Endothelial cell of hepatic sinusoid (primary cell): ENCODE results near the gene CARHSP1.
"Not testable (repeated sequence)": the region's sequence is repeated elsewhere in the genome, so short reads cannot be mapped to it uniquely, and the experiment has no call there.

Experiments
- in situ Hi-C: cut with HindIII; loops from 2 replicates; pipeline ENCODE4 v1.10.0; 2017; ENCODE audit warnings: low sequenced_read_pairs

CARHSP1 gene

GRCh38 chr16:8858994-8859912 lies 9.6 kb downstream of the CARHSP1 start:
- in situ Hi-C loops: loop anchor here (10.0 kb wide), 1 partner anchor 186 kb away; no protein-coding TSS in a partner anchor

- in situ Hi-C loops: loop anchor here (10.0 kb wide), 1 partner anchor 189 kb away; no protein-coding TSS in a partner anchor
Measured at GRCh38 chr16:8855972-8856371, 12.8 kb downstream of the CARHSP1 start.

- in situ Hi-C loops: loop anchor here (10.0 kb wide), 1 partner anchor 190 kb away; no protein-coding TSS in a partner anchor
Measured at GRCh38 chr16:8855051-8855786, 13.6 kb downstream of the CARHSP1 start.

- in situ Hi-C loops: loop anchor here (10.0 kb wide), 1 partner anchor 190 kb away; no protein-coding TSS in a partner anchor
Measured at GRCh38 chr16:8854298-8854948, 14.4 kb downstream of the CARHSP1 start.

- in situ Hi-C loops: loop anchor here (10.0 kb wide), 1 partner anchor 191 kb away; no protein-coding TSS in a partner anchor
Measured at GRCh38 chr16:8853611-8854010, 15.2 kb downstream of the CARHSP1 start.

GRCh38 chr16:8853150-8853549 lies 15.7 kb downstream of the CARHSP1 start:
- in situ Hi-C loops: loop anchor here (10.0 kb wide), 1 partner anchor 192 kb away; no protein-coding TSS in a partner anchor

GRCh38 chr16:8852534-8852933 lies 16.3 kb downstream of the CARHSP1 start:
- in situ Hi-C loops: loop anchor here (10.0 kb wide), 1 partner anchor 192 kb away; no protein-coding TSS in a partner anchor

GRCh38 chr16:8851761-8852403 lies 16.9 kb downstream of the CARHSP1 start:
- in situ Hi-C loops: loop anchor here (10.0 kb wide), 1 partner anchor 193 kb away; no protein-coding TSS in a partner anchor

- in situ Hi-C loops: loop anchor here (10.0 kb wide), 1 partner anchor 194 kb away; no protein-coding TSS in a partner anchor
Measured at GRCh38 chr16:8850279-8850885, 18.4 kb downstream of the CARHSP1 start.

- in situ Hi-C loops: loop anchor here (10.0 kb wide), 1 partner anchor 195 kb away; no protein-coding TSS in a partner anchor
Measured at GRCh38 chr16:8849411-8850011, 19.3 kb downstream of the CARHSP1 start.

GRCh38 chr16:8848939-8849391 lies 19.8 kb downstream of the CARHSP1 start:
- in situ Hi-C loops: no loop called here

- in situ Hi-C loops: no loop called here
Measured at GRCh38 chr16:8848231-8848938, 20.4 kb downstream of the CARHSP1 start.

GRCh38 chr16:8847623-8848022 lies 21.2 kb downstream of the CARHSP1 start:
- in situ Hi-C loops: no loop called here

GRCh38 chr16:8847145-8847544 lies 21.7 kb downstream of the CARHSP1 start:
- in situ Hi-C loops: no loop called here

GRCh38 chr16:8846401-8846932 lies 22.3 kb downstream of the CARHSP1 start:
- in situ Hi-C loops: no loop called here

- in situ Hi-C loops: no loop called here
Measured at GRCh38 chr16:8845699-8846298, 23.0 kb downstream of the CARHSP1 start.

GRCh38 chr16:8843296-8843695 lies 25.5 kb downstream of the CARHSP1 start:
- in situ Hi-C loops: not testable (repeated sequence)

- in situ Hi-C loops: not testable (repeated sequence)
Measured at GRCh38 chr16:8842016-8842415, 26.8 kb downstream of the CARHSP1 start.
